Measurements from ENCODE around the gene FBXL16.

DNA sequence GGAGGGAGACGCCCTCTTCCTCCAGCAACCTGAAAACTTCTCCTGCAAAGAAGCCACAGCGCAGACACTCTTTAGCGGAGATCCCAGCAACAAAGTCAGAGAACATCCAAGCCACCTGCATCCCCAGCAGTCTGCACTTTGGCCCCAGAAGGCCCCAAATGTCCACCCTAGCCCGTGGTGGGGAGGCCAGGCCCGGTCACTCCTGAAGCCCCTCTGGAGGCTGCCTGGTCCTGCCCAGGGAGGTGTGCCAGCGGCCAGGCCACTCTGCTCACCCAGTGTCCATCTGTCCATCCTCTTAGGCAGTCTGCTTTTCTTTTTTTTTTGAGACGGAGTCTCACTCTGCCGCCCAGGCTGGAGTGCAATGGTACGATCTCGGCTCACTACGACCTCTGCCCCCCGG, 26.7 kb upstream of the FBXL16 start:
- TF ChIP-seq CTCF (IDR thresholded peaks at IDR 0.05) (no peak), POLR2A (IDR thresholded peaks at IDR 0.05) (no peak), POLR2AphosphoS5 (IDR thresholded peaks at IDR 0.05) (no peak)

Measured in breast epithelium (tissue), 3 donors.